GM10248 (cell line): ENCODE data around the gene CYP4A22.

Experiments
- CTCF ChIA-PET: fragments of 300-600 bp; sonication (Branson Sonifier 250); formaldehyde crosslinking; extraction: SDS; loops from one replicate; lab custom pipeline; 2021; ENCODE audit warnings: antibody characterized with exemption; lab: Yijun Ruan, JAX
- POLR2A ChIA-PET: fragments of 350-650 bp; sonication (Branson Sonifier 250); formaldehyde crosslinking; extraction: SDS; loops from one replicate; lab custom pipeline; 2020; ENCODE audit warnings: antibody characterized with exemption; lab: Yijun Ruan, JAX
- DNase-seq: peaks from one replicate; pipeline ENCODE4 v3.0.0; 2012; ENCODE audit errors: extremely low spot score
- TF ChIP-seq, protein P1 (sequence below): IDR thresholded peaks from 2 replicates; pipeline ENCODE4 v1.5.1; 2012; ENCODE audit warnings: mild to moderate bottlenecking, low read depth; ENCODE audit errors: extremely low read depth, missing control alignments, control extremely low read depth

CYP4A22 gene

GRCh38 chr1:47184822-47185677 lies 47.8 kb downstream of the CYP4A22 start:
- CTCF ChIA-PET = interaction anchor here (0.8 to 11.4 kb wide), 5 partner anchors 7 to 78 kb away, joined by 3 to 192 read pairs (median 4); partner anchors contain the start of gene PDZK1IP1
- POLR2A ChIA-PET = no interaction called here
- TF ChIP-seq, protein P1, sequence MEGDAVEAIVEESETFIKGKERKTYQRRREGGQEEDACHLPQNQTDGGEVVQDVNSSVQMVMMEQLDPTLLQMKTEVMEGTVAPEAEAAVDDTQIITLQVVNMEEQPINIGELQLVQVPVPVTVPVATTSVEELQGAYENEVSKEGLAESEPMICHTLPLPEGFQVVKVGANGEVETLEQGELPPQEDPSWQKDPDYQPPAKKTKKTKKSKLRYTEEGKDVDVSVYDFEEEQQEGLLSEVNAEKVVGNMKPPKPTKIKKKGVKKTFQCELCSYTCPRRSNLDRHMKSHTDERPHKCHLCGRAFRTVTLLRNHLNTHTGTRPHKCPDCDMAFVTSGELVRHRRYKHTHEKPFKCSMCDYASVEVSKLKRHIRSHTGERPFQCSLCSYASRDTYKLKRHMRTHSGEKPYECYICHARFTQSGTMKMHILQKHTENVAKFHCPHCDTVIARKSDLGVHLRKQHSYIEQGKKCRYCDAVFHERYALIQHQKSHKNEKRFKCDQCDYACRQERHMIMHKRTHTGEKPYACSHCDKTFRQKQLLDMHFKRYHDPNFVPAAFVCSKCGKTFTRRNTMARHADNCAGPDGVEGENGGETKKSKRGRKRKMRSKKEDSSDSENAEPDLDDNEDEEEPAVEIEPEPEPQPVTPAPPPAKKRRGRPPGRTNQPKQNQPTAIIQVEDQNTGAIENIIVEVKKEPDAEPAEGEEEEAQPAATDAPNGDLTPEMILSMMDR = no peak
- no peak for DNase-seq

- TF ChIP-seq, protein P1 = no peak
- POLR2A ChIA-PET = no interaction called here
- CTCF ChIA-PET = interaction anchor here (1.9 kb wide), 2 partner anchors 8 to 11 kb away, joined by 11 to 21 read pairs; no protein-coding TSS in a partner anchor
- DNase-seq = no peak
These were observed 49.3 kb downstream of the CYP4A22 start for GRCh38 chr1:47186267-47187185.

DNA sequence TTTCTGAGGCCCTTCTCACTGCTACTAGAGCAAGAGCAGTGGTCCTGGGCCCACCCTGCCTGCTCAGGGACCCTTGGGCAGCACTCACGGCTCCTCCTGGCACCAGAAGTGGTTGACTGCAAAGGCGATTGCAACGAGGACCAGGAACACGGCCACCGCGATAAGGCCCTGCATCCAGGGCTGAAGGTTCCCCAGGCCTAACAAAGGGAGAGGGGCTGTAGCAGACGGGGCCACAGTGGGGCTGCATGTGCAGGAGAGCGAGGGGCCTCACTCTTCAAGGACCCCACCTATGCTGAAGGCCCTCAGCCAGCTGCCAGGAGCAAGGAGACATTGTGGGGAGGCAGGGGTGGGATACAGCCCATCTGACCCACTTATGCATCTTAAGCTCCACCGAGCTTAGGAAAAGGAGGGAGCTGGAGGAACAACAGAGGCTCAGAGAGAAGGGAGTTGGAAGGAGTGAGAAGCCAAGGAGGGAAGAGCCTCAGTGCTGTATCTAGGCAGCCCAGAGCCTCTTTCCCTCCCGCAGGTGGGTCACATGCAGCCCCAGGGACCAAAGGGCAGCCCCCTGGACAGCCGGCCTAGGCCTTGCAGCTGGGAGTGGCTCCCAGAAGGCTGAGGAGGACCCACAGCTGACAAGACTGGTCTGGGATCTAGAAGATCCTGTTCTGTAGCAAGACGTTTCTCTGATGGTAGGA lies 50.1 kb downstream of the CYP4A22 start:
- ChIA-PET CTCF (interaction anchor here (1.0 to 1.9 kb wide), 6 partner anchors 9 to 249 kb away, joined by 3 to 21 read pairs (median 5); no protein-coding TSS in a partner anchor), POLR2A (no interaction called here)
- no peak for DNase-seq
- TF ChIP-seq, protein P1 = no peak

DNA sequence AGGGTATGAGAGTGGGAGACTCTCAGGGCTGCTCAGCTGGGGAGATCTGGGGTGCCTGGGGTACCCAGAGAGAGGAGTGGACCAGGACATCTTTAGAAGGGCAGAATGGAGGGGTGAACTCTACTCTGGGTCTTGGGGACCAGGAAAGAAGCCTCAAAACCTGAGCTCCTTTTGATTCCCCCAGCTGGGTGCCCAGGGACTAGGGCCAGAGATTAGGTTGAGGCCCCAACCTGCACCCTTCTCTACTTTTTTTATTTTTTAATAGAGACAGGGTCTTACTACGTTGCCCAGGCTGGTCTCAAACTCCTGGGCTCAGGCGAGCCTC lies 50.6 kb downstream of the CYP4A22 start:
- POLR2A ChIA-PET = no interaction called here
- TF ChIP-seq, protein P1 = no peak
- DNase-seq = no peak
- CTCF ChIA-PET = interaction anchor here (1.0 to 1.9 kb wide), 5 partner anchors 9 to 249 kb away, joined by 3 to 21 read pairs (median 4); no protein-coding TSS in a partner anchor

DNA sequence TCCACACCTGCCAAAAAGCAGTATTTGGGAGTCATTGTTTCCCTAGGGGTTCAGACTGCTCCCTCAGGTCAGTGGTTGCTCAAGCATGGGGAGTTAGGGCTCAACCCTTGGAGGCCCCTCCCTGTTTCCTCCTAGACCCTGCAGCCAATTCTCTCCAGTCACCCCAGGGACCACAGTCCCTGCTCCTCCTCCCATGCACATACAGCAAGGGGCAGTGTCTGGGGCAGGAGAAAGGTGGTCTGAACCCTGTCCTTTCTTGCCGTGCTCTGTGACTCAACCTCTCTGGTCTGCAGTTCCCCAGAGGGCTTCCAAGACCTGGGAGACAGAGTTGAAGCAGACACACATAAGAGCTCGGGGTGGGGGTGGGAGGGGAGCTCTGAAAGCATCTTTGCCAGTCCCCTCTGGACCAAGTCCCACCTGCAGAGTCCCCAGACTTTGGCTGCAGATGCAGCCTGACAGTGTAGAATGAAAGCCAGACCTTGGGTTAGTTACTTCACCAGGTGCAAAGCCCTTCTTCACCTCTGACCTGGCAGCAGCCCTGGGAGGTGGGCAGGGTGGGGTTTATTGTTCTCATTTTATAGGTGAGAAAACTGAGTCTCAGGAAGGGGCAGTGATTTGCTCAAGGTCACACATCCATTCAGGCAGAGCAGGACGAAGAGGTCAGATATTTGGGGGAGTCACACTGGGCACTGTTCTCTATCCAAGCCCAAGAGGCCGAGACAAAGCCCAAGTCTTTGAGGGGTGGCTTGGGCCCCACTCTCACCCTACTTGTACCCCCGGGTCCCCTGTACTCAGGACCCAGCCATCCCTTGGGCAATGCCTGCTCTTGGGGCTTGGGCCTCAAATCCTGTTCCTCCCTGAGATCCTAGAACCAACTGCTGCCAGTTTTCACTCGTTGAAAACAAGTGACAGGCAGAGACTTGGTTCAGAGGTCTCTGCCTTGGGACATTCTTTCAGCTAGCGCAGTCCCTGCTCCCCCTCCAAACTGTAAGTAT lies 51.8 kb downstream of the CYP4A22 start:
- TF ChIP-seq, protein P1 = no peak

More for the DNA sequence above, 51.8 kb downstream of the CYP4A22 start:
- DNase-seq = no peak
- ChIA-PET CTCF (interaction anchor here (1.3 to 6.8 kb wide), 8 partner anchors 9 to 537 kb away, joined by 3 to 192 read pairs (median 5); no protein-coding TSS in a partner anchor), POLR2A (no interaction called here)
